Measurements from ENCODE around the gene HOXA13. TPM values are rescaled to one million over a fixed set of nuclear protein-coding genes. Genes with fewer than 3 reads are reported as not detected.

The HOXA13 gene
- total and polyA plus RNA-seq, 4 donors: not detected

DNA sequence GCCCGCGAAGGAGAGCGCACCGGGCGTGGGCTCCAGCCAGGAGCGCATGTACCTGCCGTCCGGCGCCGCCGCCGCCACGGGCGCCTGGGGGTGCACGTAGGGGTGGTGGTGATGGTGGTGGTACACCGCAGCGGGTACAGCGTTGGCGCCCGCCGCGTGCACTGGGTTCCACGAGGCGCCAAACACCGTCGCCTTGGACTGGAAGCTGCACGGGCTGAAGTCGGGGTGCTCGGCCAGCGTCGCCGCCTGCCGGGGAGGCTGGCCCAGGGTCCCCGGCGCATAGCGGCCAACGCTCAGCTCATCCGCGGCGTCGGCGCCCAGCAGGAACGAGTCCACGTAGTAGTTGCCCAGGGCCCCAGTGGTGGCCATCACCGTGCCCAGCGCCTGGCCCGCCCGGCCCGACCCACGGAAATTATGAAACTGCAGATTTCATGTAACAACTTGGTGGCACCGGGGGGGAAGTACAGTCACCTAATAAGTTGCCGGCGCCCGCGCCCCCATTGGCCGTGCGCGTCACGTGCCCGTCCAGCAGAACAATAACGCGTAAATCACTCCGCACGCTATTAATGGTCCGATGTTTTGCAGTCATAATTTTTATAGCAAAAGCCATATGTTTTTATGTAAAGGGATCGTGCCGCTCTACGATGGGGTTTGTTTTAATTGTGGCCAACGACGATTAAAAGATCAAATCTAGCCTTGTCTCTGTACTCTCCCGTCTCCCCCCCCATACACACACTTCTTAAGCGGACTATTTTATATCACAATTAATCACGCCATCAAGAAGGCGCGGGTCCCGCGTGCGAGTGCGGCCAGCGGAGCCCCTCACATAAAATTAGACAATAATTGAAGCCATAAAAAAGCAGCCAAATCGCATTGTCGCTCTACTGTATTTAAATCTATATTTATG lies 34.5 kb downstream of the HOXA13 start, which contains the start of gene HOXA9:
HOXA9 (minus strand) TSS at position 449 of the 907 bp plus-strand sequence; CDS start at position 369, 80 bp downstream.
- H3K9me3 ChIP-seq (ENCODE audit: control insufficient read depth in 4 of 4, insufficient read depth in 3 of 4, low read length in 3 of 4): peaks cover 0 to 1% (median 0%) of the 10 kb centered on the region in 4 donors
- H3K4me1 ChIP-seq (ENCODE audit: control insufficient read depth in 5 of 5, insufficient read depth in 5 of 5, low read length in 5 of 5): peaks cover 0 to 21% (median 7%) of the 10 kb centered on the region in 5 donors
- H3K27me3 ChIP-seq (ENCODE audit: control insufficient read depth in 3 of 3, insufficient read depth in 3 of 3, low read length in 2 of 3): peaks cover 8 to 93% (median 79%) of the 10 kb centered on the region in 3 donors
- ATAC-seq (ENCODE audit: insufficient read depth, low FRiP score) (no peak), DNase-seq (peak; percentile 64 to 73 (median 69))
- H3K36me3 ChIP-seq (ENCODE audit: control insufficient read depth in 4 of 4, insufficient read depth in 4 of 4, low read length in 4 of 4): no peaks in the 10 kb centered on the region
- 2 to 6% methylated on average over 75 to 82 of the region's 82 CpGs for whole genome bisulfite sequencing, 2 donors
- peak within 1 kb of the TSS in 1 of 2 donors; percentile 43 for H3K27ac ChIP-seq (ENCODE audit: low read depth in 1 of 2, low read length in 1 of 2)
- TF ChIP-seq, protein P1, sequence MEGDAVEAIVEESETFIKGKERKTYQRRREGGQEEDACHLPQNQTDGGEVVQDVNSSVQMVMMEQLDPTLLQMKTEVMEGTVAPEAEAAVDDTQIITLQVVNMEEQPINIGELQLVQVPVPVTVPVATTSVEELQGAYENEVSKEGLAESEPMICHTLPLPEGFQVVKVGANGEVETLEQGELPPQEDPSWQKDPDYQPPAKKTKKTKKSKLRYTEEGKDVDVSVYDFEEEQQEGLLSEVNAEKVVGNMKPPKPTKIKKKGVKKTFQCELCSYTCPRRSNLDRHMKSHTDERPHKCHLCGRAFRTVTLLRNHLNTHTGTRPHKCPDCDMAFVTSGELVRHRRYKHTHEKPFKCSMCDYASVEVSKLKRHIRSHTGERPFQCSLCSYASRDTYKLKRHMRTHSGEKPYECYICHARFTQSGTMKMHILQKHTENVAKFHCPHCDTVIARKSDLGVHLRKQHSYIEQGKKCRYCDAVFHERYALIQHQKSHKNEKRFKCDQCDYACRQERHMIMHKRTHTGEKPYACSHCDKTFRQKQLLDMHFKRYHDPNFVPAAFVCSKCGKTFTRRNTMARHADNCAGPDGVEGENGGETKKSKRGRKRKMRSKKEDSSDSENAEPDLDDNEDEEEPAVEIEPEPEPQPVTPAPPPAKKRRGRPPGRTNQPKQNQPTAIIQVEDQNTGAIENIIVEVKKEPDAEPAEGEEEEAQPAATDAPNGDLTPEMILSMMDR (IDR thresholded peaks at IDR 0.05; ENCODE audit: control extremely low read depth, extremely low read depth): no peak
- H3K4me3 ChIP-seq: peak within 1 kb of the TSS; percentile 36
- no peak within 1 kb of the TSS for H3K9ac ChIP-seq (ENCODE audit: insufficient read depth in 1 of 2, low read length in 2 of 2)

DNA sequence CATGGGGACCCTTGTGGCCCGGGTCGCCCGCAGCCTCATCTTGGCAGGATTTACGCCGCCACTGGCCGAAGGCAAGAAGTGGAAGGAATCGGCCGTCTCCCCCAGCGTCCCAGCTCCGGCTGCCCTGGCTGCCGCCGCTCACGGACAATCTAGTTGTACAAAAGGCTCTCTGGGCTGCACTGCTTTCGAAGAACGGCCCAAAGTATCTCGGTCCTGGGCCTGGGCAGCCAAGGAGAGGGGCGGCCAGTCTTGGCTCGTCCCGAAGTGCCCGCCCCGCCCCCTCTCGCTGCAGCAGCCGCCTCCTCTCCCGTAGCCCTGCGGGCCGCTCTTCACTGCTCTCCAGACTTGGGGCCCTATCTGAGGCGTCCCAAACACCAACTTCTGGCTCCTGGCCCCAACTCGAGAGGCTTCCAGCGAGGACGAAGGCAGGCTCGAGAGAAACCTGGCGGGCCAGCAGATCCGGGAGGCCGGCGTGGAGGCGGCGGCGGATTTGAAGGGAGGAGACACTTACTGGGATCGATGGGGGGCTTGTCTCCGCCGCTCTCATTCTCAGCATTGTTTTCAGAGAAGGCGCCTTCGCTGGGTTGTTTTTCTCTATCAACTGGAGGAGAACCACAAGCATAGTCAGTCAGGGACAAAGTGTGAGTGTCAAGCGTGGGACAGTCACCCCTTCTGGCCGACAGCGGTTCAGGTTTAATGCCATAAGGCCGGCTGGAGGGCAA lies 35.4 kb downstream of the HOXA13 start:
- Histone ChIP-seq H3K36me3 (ENCODE audit: control insufficient read depth in 4 of 4, insufficient read depth in 4 of 4, low read length in 4 of 4) (no peaks in the 10 kb centered on the region), H3K27me3 (ENCODE audit: control insufficient read depth in 3 of 3, insufficient read depth in 3 of 3, low read length in 2 of 3) (peaks cover 3 to 93% (median 81%) of the 10 kb centered on the region in 3 donors), H3K27ac (ENCODE audit: low read depth in 1 of 2, low read length in 1 of 2) (no peak overlapping the region), H3K9ac (ENCODE audit: insufficient read depth in 1 of 2, low read length in 2 of 2) (no peak overlapping the region), H3K4me3 (peak overlapping the region; percentile 36), H3K9me3 (ENCODE audit: control insufficient read depth in 4 of 4, insufficient read depth in 3 of 4, low read length in 3 of 4) (peaks cover 0 to 1% (median 0%) of the 10 kb centered on the region in 4 donors), H3K4me1 (ENCODE audit: control insufficient read depth in 5 of 5, insufficient read depth in 5 of 5, low read length in 5 of 5) (peaks cover 0 to 21% (median 5%) of the 10 kb centered on the region in 5 donors)
- 7 to 14% methylated on average over 47 of the region's 47 CpGs for WGBS, 2 donors
- TF ChIP-seq, protein P1 (IDR thresholded peaks at IDR 0.05; ENCODE audit: control extremely low read depth, extremely low read depth): no peak
- DNase-seq (peak in 2 of 3 donors; percentile 35 to 41), ATAC-seq (ENCODE audit: insufficient read depth, low FRiP score) (no peak)

DNA sequence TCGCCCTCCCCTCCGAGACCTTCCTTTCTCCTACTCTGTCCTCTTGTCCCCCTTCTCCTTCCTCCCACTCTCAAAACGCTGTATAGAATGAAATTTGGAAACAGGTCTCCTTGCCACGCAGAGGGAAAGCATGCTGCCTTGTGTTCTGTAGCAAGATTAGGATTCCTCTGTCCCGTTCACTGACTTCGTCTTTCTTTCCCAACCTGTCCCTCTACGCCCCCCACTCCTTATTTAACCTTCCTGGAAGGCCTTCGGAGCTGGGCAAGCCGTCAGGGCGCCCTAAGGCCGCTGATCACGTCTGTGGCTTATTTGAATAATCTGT lies 35.9 kb downstream of the HOXA13 start:
- TF ChIP-seq, protein P1 (IDR thresholded peaks at IDR 0.05; ENCODE audit: control extremely low read depth, extremely low read depth): no peak
- ATAC-seq (ENCODE audit: insufficient read depth, low FRiP score) (no peak), DNase-seq (no peak)
- peaks cover 0 to 21% (median 3%) of the 10 kb centered on the region in 5 donors for H3K4me1 ChIP-seq (ENCODE audit: control insufficient read depth in 5 of 5, insufficient read depth in 5 of 5, low read length in 5 of 5)
- H3K9ac ChIP-seq (ENCODE audit: insufficient read depth in 1 of 2, low read length in 2 of 2): no peak overlapping the region
- H3K36me3 ChIP-seq (ENCODE audit: control insufficient read depth in 4 of 4, insufficient read depth in 4 of 4, low read length in 4 of 4): no peaks in the 10 kb centered on the region
- peaks cover 0 to 1% (median 0%) of the 10 kb centered on the region in 4 donors for H3K9me3 ChIP-seq (ENCODE audit: control insufficient read depth in 4 of 4, insufficient read depth in 3 of 4, low read length in 3 of 4)
- H3K27ac ChIP-seq (ENCODE audit: low read depth in 1 of 2, low read length in 1 of 2): no peak overlapping the region
- peaks cover 3 to 95% (median 80%) of the 10 kb centered on the region in 3 donors for H3K27me3 ChIP-seq (ENCODE audit: control insufficient read depth in 3 of 3, insufficient read depth in 3 of 3, low read length in 2 of 3)
- WGBS, 2 donors: 30 to 40% methylated on average over 12 of the region's 12 CpGs
- H3K4me3 ChIP-seq: no peak overlapping the region

Data from lung (tissue), 12 donors.